Measurements from ENCODE around the gene CHEK2.
A peak's percentile ranks its signal among the peaks of the same experiment; 100 is the strongest.
"Not testable (repeated sequence)": the region's sequence is repeated elsewhere in the genome, so short reads cannot be mapped to it uniquely, and the experiment has no call there.

The CHEK2 gene

GRCh38 chr22:28682966-28683365, 58.7 kb downstream of the CHEK2 start:
- DNase-seq, result not testable (repeated sequence)

DNA sequence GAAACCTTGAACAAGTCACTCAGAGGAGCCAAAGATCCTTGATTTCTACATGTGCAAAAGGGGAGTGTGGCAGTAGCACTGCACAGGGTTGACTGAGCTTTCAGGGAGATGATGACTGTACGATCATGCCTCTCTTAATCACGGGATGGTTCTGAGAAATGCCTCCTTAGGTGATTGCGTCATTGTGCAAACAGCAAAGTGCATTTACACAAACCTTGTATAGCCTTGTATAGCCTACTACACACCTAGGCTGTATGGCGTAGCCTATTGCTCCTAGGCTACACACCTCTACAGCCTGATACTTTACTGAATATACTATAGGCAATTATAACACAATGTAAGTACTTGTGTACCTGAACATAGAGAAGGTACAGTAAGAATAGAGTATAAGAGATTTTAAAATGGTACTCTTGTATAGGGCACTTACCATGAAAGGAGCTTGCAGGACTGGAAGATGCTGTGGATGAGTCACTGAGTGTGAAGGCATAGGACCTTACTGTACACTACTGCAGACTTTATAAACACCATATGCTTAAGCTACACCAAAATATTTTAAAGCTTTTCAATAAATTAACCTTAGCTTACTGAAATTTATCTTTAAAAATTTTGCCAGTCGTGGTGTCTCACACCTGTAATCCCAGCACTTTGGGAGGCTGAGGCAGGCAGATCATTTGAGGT, 60.7 kb downstream of the CHEK2 start:
- not testable (repeated sequence) for DNase-seq

DNA sequence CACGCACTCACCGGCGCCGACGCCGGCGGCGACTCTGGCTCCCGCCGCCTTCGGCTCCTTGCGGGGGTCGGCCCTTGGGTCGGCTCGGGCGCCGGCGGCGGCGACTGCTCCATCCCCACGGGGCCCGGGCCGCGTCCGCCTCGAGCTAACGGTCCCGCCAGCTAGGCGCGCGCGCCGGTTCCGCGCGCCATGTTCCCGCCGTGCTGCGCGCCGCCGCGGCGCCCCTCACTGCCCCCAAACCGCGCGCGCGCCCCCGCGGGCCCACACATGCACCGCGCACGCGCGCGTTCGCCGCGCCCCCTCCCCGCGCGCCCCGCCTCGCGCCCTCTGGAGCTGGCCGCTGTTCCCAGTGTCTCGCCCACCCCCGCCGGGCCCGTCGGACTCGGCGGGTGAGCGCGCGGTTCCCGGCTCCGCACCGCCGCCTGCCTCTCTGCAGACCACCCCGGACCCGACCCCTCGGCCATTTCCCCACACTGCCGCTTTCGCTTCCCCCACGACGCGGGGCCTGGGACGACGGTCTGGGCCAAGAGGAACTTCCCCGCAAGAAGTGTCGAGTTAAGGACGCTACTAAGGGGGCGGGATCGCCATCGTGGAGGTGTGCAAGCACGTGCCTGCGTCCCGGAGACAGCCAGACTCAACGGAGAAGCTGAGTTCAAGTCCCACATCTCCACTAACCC, 61.9 kb downstream of the CHEK2 start, which contains the start of gene TTC28:
Gene TTC28, minus strand, starts transcription at position 230 of the 677 bp plus-strand sequence. Its CDS starts 117 bp downstream, at position 113.
- DNase-seq, result peak; percentile 50

DNA sequence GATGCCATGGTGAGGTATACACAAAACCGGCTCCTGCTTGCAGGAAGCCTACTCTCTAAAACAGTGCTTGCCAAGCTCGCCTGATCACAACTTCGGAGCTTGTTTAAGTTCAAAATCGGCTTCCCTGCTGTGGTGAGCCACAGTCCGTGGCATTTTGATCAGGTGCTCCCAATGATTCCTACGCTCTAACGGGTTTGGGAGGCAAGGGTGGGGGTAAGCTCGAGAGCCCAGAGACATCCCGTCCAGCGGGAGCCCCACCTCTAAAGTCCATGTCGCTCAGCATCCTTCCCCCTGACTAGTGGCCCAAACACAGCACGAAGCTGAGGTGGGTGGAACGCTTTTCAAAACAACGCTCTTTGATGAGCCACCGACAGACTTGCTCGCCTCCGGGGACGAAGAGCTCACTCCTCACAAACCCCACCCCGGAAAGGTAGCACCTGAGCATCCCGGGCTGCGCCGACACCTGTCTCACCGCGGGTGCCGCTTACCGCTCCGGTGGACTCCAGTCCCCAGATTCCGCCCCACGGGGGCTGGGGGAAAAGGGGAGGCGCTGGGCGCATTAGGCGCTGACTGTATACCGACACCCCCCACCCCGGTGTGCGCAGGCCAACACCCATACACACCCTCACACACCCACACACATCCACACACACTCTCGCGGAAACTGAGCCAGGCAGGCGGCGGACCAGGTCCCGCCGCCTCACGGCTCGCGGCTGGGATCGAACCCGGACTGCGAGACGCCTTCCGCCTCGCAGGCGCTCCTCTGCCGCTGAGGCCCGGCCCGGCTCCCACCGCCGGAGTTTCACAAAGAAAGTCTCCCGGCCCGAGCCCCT, 62.6 kb downstream of the CHEK2 start:
- peak; percentile 39 for DNase-seq

DNA sequence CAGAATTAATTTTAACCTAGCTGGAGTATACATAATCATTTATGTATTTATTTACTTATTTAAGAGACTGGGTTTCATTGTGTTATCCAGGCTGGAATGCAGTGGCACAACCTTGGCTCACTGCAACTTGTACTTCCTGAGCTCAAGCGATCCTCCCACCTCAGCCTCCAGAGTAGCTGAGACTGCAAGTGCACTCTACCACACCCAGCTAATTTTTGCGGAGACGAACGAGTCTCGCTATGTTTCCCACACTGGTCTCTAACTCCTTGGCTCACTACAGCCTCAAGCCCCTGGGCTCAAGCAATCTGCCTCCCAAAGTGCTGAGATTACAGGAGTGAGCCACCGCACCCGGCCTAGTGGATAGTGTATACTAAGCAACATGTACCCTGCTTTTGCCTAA, 63.5 kb downstream of the CHEK2 start:
- DNase-seq, result not testable (repeated sequence)

DNA sequence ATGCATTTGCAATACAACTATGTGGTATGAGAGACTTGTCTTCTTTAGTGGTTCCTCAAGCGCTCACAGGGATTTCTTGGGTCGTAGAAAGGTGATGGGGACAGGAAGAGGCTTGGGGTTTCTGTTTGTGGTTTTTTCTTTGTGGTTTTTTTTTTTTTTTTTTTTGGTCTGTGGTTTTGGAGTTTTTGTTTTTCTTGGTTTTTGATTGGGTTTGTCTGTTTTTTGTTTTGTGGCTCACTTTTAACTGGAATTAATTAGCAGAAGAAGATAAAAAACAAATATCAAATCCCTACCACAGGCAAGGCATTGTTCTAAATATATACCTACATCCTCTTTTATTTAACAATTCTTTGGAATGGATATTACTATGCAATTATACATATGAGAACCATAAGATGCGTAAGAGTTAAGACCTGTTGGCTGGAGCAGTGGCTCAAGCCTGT, 67.5 kb downstream of the CHEK2 start:
- DNase-seq, result no peak

- DNase-seq, result no peak
These were observed 70.9 kb downstream of the CHEK2 start for GRCh38 chr22:28670756-28671155.

DNA sequence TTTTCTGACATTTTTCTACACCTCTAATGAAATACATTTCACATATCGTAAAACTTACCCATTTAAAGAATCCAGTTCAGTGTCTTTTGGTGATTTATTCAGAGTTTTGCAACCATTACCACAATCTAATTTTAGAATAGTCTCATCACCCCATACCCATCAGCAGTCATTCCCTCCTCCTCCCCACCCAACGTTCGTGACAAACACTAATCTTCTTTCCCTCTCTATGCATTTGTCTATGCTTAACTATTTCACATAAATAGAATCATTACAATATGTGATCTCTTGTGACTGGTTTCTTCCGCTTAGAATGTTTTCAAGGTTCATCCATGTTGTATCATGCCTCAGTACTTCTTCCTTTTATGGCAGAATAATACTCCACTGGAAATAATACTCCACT, 71.5 kb downstream of the CHEK2 start:
- no peak for DNase-seq

DNA sequence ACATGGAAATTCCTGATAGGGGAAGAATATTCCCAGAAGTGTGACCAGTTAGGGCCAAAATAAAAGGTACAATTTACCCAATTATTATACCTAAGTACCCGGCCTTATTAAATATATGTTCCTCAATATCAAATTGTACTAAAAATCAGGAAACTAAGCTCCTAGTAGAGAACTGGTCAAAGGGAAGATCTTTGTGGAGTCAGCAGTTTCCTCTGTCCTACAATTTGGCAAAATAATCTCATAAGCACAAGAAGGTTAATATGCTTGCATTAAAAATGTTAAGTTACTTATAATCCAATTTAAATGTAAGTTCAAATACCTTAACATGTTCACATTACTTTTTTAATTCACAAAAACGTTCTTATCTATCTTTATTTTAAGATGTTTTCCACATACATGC, 72.2 kb downstream of the CHEK2 start:
- DNase-seq, result no peak

- DNase-seq, result not testable (repeated sequence)
These were observed 78.1 kb downstream of the CHEK2 start for GRCh38 chr22:28663569-28663942.

- no peak for DNase-seq
These were observed 83.2 kb downstream of the CHEK2 start for GRCh38 chr22:28658448-28658847.

DNA sequence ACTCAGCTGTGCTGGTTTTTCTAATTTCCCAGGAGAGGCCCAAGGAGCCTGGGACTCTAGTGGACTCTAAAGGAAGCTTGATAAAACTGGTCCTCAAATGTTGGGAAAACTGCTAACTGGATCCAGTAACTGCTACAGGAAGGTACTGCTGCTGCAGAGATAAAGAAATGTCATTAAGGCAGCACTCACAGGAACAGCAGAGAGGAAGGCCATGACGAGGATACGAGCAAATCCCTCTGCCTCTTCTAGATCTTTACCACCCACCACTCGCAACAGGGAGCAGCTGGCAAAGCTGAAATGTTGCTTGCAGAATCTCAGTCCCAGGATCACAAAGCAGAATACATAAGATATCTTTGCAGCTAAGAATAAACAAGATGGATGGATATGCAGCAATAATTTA, 85.4 kb downstream of the CHEK2 start:
- no peak for DNase-seq

DNA sequence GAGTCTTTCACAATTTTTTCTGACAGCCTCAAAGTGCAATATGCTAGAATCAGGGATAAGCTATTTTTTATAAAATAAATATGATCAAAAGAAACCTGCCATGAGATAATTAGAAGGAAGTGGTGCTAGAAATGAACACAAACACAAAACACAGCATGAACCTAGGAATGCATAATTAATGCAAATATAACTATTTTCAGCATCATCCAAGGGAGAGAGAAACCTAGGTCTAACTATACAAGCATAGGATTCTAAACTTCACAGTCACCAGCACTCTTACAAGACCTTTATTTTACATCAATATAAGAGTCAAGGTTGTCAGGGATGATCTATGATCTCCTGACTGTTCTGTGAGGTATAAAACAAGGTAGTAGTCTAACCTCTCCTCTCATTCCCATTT, 91.2 kb downstream of the CHEK2 start:
- no peak for DNase-seq

- no peak for DNase-seq
These were observed 92.8 kb downstream of the CHEK2 start for GRCh38 chr22:28648792-28649191.

DNA sequence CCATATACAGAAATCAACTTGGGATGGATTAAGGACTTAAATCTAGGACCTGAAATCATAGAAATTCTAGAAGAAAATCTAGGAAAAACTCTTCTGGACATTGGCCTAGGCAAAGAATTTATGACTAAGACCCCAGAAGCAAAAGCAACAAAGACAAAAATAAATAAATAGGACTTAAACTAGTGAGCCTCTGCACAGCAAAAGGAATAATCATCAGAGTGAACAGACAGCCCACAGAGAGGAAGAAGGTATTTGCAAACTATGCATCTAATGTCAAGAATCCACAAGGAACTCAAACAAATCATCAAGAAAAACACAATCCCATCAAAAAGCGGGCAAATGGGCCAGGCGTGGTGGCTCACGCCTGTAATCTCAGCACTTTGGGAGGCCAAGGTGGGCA, 94.4 kb downstream of the CHEK2 start:
- no peak for DNase-seq

- no peak for DNase-seq
These were observed 102.3 kb downstream of the CHEK2 start for GRCh38 chr22:28639321-28639720.
